ENCODE measurements around the gene MLF1. TPM values are rescaled to one million over a fixed set of nuclear protein-coding genes. Genes with fewer than 3 reads are reported as not detected.

The MLF1 gene
- total RNA-seq, 2 donors from 2014 or later: 117 to 217 TPM

DNA sequence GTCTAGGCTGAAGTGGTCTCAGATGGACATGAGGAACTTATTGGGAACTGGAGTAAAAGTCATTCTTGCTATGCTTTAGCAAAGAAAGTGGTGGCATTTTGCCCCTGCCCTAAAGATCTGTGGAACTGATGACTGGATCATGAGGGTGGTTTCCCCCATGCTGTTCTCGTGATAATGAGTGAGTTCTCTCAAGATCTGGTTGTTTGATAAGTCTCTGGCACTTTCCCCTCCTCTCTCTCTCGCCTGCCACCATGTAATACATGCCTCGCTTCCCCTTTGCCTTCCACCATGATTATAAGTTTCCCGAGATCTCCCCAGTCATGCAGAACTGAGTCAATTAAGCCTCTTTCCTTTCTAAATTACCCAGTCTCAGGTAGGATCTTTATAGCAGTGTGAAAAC is 11.5 kb upstream of the MLF1 start:
- H3K4me1 ChIP-seq: peaks cover 0 to 4% of the 10 kb centered on the region in 2 donors
- no peak for TF ChIP-seq CTCF (IDR thresholded peaks at IDR 0.05)
- no peaks in the 10 kb centered on the region for H3K36me3 ChIP-seq
- H3K4me3 ChIP-seq: no peak overlapping the region
- DNase-seq (ENCODE audit: low spot score): no peak
- no peaks in the 10 kb centered on the region for H3K9me3 ChIP-seq
- no peak overlapping the region for H3K27ac ChIP-seq
- no peaks in the 10 kb centered on the region for H3K27me3 ChIP-seq

GRCh38 chr3:158560979-158561378 is 10.0 kb upstream of the MLF1 start:
- no peak for DNase-seq (ENCODE audit: low spot score)
- no peak for TF ChIP-seq CTCF (IDR thresholded peaks at IDR 0.05)
- peak overlapping the region in 1 of 2 donors; percentile 63 for H3K27ac ChIP-seq
- no peaks in the 10 kb centered on the region for H3K9me3 ChIP-seq
- no peak overlapping the region for H3K4me3 ChIP-seq
- no peaks in the 10 kb centered on the region for H3K36me3 ChIP-seq
- H3K4me1 ChIP-seq: peaks cover 0 to 4% of the 10 kb centered on the region in 2 donors
- H3K27me3 ChIP-seq: no peaks in the 10 kb centered on the region

DNA sequence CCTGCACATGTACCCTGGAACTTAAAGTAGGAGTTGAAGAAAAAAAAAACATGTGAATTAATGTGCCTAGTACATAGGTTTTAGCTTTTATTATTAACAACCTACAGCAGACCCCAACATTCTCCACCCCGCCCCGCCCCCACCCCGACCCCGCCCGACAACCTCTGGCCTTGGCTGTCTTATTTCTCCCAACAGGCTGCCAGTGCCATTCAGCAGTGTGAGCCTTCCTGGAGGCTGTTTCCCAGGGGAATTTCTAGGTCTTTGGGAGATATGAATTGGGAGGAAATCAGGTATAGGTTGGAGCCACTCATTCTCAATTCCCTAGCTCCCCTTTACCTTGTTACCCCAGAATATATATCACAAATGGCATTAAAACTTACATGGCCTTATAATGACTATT is 8.3 kb upstream of the MLF1 start:
- TF ChIP-seq CTCF (IDR thresholded peaks at IDR 0.05): no peak
- H3K27me3 ChIP-seq: no peaks in the 10 kb centered on the region
- H3K27ac ChIP-seq: peak overlapping the region; percentile 28 to 74
- no peaks in the 10 kb centered on the region for H3K9me3 ChIP-seq
- H3K36me3 ChIP-seq: no peaks in the 10 kb centered on the region
- no peak overlapping the region for H3K4me3 ChIP-seq
- peaks cover 0 to 4% of the 10 kb centered on the region in 2 donors for H3K4me1 ChIP-seq
- DNase-seq (ENCODE audit: low spot score): no peak

GRCh38 chr3:158563076-158563475 is 7.9 kb upstream of the MLF1 start:
- TF ChIP-seq CTCF (IDR thresholded peaks at IDR 0.05): no peak
- no peak for DNase-seq (ENCODE audit: low spot score)
- no peaks in the 10 kb centered on the region for H3K27me3 ChIP-seq
- H3K27ac ChIP-seq: peak overlapping the region; percentile 28 to 74
- H3K36me3 ChIP-seq: no peaks in the 10 kb centered on the region
- peaks cover 0 to 4% of the 10 kb centered on the region in 2 donors for H3K4me1 ChIP-seq
- H3K9me3 ChIP-seq: no peaks in the 10 kb centered on the region
- no peak overlapping the region for H3K4me3 ChIP-seq

- H3K4me1 ChIP-seq: peaks cover 0 to 12% of the 10 kb centered on the region in 2 donors
- no peaks in the 10 kb centered on the region for H3K9me3 ChIP-seq
- H3K27ac ChIP-seq: no peak overlapping the region
- H3K27me3 ChIP-seq: no peaks in the 10 kb centered on the region
- no peak overlapping the region for H3K4me3 ChIP-seq
- no peak for DNase-seq (ENCODE audit: low spot score)
- no peaks in the 10 kb centered on the region for H3K36me3 ChIP-seq
- TF ChIP-seq CTCF (IDR thresholded peaks at IDR 0.05): no peak
These were observed 5.9 kb upstream of the MLF1 start for GRCh38 chr3:158565076-158565475.

DNA sequence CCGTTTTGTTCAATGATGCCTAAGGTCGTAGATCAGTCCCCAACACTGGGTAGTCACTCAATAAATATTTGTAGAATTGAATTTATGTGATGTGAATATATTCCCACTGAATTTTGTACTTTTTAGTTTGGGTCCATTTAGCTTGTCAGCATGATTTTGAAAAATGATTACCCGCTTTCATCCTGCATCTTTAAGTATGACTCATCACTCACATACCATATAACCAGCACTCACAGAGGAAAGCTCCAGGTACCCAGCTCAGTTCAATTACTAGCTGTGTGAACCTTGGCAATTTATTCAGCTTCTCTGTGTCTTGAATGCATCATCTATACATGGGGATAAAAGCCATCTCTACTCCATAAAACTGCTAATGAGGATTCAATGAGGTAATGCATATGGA is 2.2 kb upstream of the MLF1 start:
- Histone ChIP-seq H3K27me3 (no peaks in the 10 kb centered on the region), H3K36me3 (no peaks in the 10 kb centered on the region), H3K4me1 (peaks cover 0 to 15% of the 10 kb centered on the region in 2 donors), H3K27ac (peak overlapping the region in 1 of 2 donors; percentile 91), H3K9me3 (no peaks in the 10 kb centered on the region), H3K4me3 (no peak overlapping the region)
- no peak for DNase-seq (ENCODE audit: low spot score)
- TF ChIP-seq CTCF (IDR thresholded peaks at IDR 0.05): no peak
